Heart right ventricle (tissue), 16 donors: Measurements from ENCODE around the gene MPZ. TPM values are rescaled to one million over a fixed set of nuclear protein-coding genes. Genes with fewer than 3 reads are reported as not detected.
"Not testable (repeated sequence)": the region's sequence is repeated elsewhere in the genome, so short reads cannot be mapped to it uniquely, and the experiment has no call there.

Experiments
- ATAC-seq, 8 donors: fragments of 200-7000 bp; cut with Tn5 transposase; one replicate each; pipeline ENCODE4 v1.9.1; 2020; ENCODE audit warnings: mild to moderate bottlenecking in 8 of 8, moderate library complexity in 8 of 8, moderate number of reproducible peaks in 1 of 8
- DNase-seq, 2 donors: peaks; one replicate each; pipeline ENCODE4 v3.0.0-alpha.2; 2020
- H3K27ac ChIP-seq, 10 donors: fragments of 200-600 bp; sonication (generic) in 2 of 10; one replicate each; pipeline versions ENCODE4 v1.5.0 to v1.8.0; 2020 to 2022; ENCODE audit warnings: mild to moderate bottlenecking in 3 of 10
- H3K27me3 ChIP-seq, 7 donors: fragments of 200-600 bp; one replicate each; pipeline ENCODE4 v1.8.0; 2021 to 2022; ENCODE audit warnings: mild to moderate bottlenecking in 2 of 7
- H3K36me3 ChIP-seq, 9 donors: fragments of 200-600 bp; sonication (generic) in 1 of 9; one replicate each; pipeline versions ENCODE4 v1.5.0 to v1.8.0; 2020 to 2022; ENCODE audit warnings: mild to moderate bottlenecking in 2 of 9
- H3K4me1 ChIP-seq, 9 donors: fragments of 200-600 bp; sonication (generic) in 1 of 9; one replicate each; pipeline versions ENCODE4 v1.5.0 to v1.8.0; 2020 to 2022; ENCODE audit warnings: mild to moderate bottlenecking in 4 of 9
- H3K4me3 ChIP-seq, 10 donors: fragments of 200-600 bp; sonication (generic) in 2 of 10; one replicate each; pipeline versions ENCODE4 v1.5.0 to v1.8.0; 2020 to 2022; ENCODE audit warnings: mild to moderate bottlenecking in 7 of 10, moderate library complexity in 2 of 10
- H3K9me3 ChIP-seq, 11 donors: fragments of 200-600 bp in 10 of 11; sonication (generic) in 2 of 11; one replicate each; pipeline versions ENCODE4 v1.5.0 to v1.8.0; 2013 to 2022; ENCODE audit warnings: mild to moderate bottlenecking in 2 of 11, control low read depth in 1 of 11, moderate library complexity in 1 of 11
- CTCF ChIP-seq, 9 donors: fragments of 200-600 bp; sonication (generic) in 2 of 9; IDR thresholded peaks; one replicate each; pipeline versions ENCODE4 v1.5.0 to v1.8.0; 2021 to 2022; ENCODE audit warnings: antibody characterized with exemption in 9 of 9, mild to moderate bottlenecking in 5 of 9, moderate library complexity in 1 of 9
- WGBS, 2 donors: extraction: QIAGEN DNeasy Blood & Tissue Kit; methylation state at CpG; one replicate each; pipeline ENCODE4 v1.1.7; 2013; ENCODE audit warnings: inconsistent platforms in 1 of 2; 5-methylcytosine and 5-hydroxymethylcytosine counted together
- intact Hi-C, 10 donors: fragments of 100-400 bp; cut with DNase I; formaldehyde crosslinking; loops; one replicate each; pipeline versions ENCODE4 v1.11.1 to v1.14.2; 2022
- polyA plus RNA-seq, 2 donors: library from polyadenylated mRNA; stranded (reverse); fragments of 200-250 nt; gene quantifications; one replicate each; pipeline ENCODE4 v1.2.3, GENCODE V29; 2013
- total RNA-seq, 10 donors: library from RNA; stranded (reverse); fragmentation: NEBNext Ultra II Directional in 3 of 10; extraction: Animal tissue kit (Norgen Biotek cat#: 25700) in 3 of 10; gene quantifications; one replicate each; pipeline versions ENCODE4 v1.2.1 to v1.2.4, GENCODE V29; 2021 to 2023
- donor health status: Arrhythmogenic right ventricular cardiomyopathy.
- donor health status: ischemic (EF 13 %, LVEDD 7.1; RV severe dilation, severe dysfunction).
- donor health status: healthy with polysubstance abuse.
- donor health status: DM: no; HTN: yes; CAD: no.
- donor health status: DM: no; HTN: no; CAD: no.
- donor health status: ischemic (EF 25% LVEDD 6.9; RV normal size, moderate dysfunction).
- donor health status: ischemic (EF 25% LVEDD 5.7; RV mildly dilated, moderate dysfunction).
- donor health status: healthy.
- donor health status: DM: yes; HTN: yes; CAD: no.
- donor health status: Ischemic cardiomyopathy.
- donor health status: ischemic (EF 35%, LVEDD 5.7; RV mildly dilated, moderate dysfunction).
- donor health status: nonischemic (EF 11% LVEDD 7.7; RV severe dilation, severe dysfunction).
- donor health status: DM: yes; HTN: yes; CAD: no.
- donor health status: PGD.
- donor health status: ischemic (EF 29% LVEDD 5.4; RV normal size, mild dysfunction).
- donor health status: nonischemic (EF 23%, LVEDD 6.1; RV moderate dilation, normal function).

Gene MPZ
- total and polyA plus RNA-seq, 12 donors: 1.0 to 5.6 (median 1.6) TPM

- Histone ChIP-seq H3K27ac (no peak overlapping the region), H3K4me1 (no peaks in the 10 kb centered on the region), H3K4me3 (no peak overlapping the region), H3K36me3 (peaks cover 0 to 100% (median 63%) of the 10 kb centered on the region in 9 donors), H3K9me3 (no peaks in the 10 kb centered on the region), H3K27me3 (no peaks in the 10 kb centered on the region)
- no peak for DNase-seq
- no peak for TF ChIP-seq CTCF (IDR thresholded peaks at IDR 0.05)
- intact Hi-C loops: no loop called here
- 94 to 96% methylated on average over 9 of the region's 9 CpGs for WGBS, 2 donors
- ATAC-seq: no peak
Observed at GRCh38 chr1:161333166-161333565, 23.4 kb upstream of the MPZ start.

- no peak overlapping the region for H3K4me3 ChIP-seq
- ATAC-seq (no peak), DNase-seq (no peak)
- no peaks in the 10 kb centered on the region for H3K9me3 ChIP-seq
- no peaks in the 10 kb centered on the region for H3K4me1 ChIP-seq
- intact Hi-C loops: no loop called here
- no peak for TF ChIP-seq CTCF (IDR thresholded peaks at IDR 0.05)
- WGBS, 2 donors: 92 to 93% methylated on average over 4 of the region's 4 CpGs
- H3K27ac ChIP-seq: no peak overlapping the region
- H3K27me3 ChIP-seq: no peaks in the 10 kb centered on the region
- H3K36me3 ChIP-seq: peaks cover 0 to 100% (median 77%) of the 10 kb centered on the region in 9 donors
Observed at GRCh38 chr1:161330346-161330745, 20.6 kb upstream of the MPZ start.

- DNase-seq (no peak), ATAC-seq (no peak)
- H3K27me3 ChIP-seq: no peaks in the 10 kb centered on the region
- no peaks in the 10 kb centered on the region for H3K4me1 ChIP-seq
- no peak for TF ChIP-seq CTCF (IDR thresholded peaks at IDR 0.05)
- no peak overlapping the region for H3K27ac ChIP-seq
- H3K36me3 ChIP-seq: peaks cover 0 to 85% (median 39%) of the 10 kb centered on the region in 9 donors
- no peak overlapping the region for H3K4me3 ChIP-seq
- intact Hi-C loops: no loop called here
- 87 to 95% methylated on average over 4 of the region's 4 CpGs for WGBS, 2 donors
- H3K9me3 ChIP-seq: no peaks in the 10 kb centered on the region
Observed at GRCh38 chr1:161324020-161324419, 14.3 kb upstream of the MPZ start.

- H3K4me1 ChIP-seq: peaks cover 3 to 29% (median 17%) of the 10 kb centered on the region in 9 donors
- 60 to 70% methylated on average over 17 of the region's 17 CpGs for WGBS, 2 donors
- ATAC-seq, DNase-seq, H3K9me3 ChIP-seq, H3K27me3 ChIP-seq, H3K4me3 ChIP-seq: not testable (repeated sequence)
- intact Hi-C loops: loop anchor here in 2 of 10 donors (2.0 to 5.0 kb wide), 2 partner anchors 36 to 89 kb away; partner anchors contain the start of gene TOMM40L (in 1 of the 2)
- H3K27ac ChIP-seq: peak overlapping the region in 1 of 10 donors; percentile 4
- H3K36me3 ChIP-seq: peaks cover 0 to 28% (median 0%) of the 10 kb centered on the region in 9 donors
Observed at GRCh38 chr1:161315841-161316674, 6.3 kb upstream of the MPZ start.
